Measurements from ENCODE around the gene FBXO34. TPM values are rescaled to one million over a fixed set of nuclear protein-coding genes. Genes with fewer than 3 reads are reported as not detected.

Gene FBXO34
- total and polyA plus RNA-seq, 9 of the 15 experiments (the other 6 are each of a cell fraction or from before 2014, with no cell fraction given), result 6.3 to 24.9 (median 16.2) TPM

DNA sequence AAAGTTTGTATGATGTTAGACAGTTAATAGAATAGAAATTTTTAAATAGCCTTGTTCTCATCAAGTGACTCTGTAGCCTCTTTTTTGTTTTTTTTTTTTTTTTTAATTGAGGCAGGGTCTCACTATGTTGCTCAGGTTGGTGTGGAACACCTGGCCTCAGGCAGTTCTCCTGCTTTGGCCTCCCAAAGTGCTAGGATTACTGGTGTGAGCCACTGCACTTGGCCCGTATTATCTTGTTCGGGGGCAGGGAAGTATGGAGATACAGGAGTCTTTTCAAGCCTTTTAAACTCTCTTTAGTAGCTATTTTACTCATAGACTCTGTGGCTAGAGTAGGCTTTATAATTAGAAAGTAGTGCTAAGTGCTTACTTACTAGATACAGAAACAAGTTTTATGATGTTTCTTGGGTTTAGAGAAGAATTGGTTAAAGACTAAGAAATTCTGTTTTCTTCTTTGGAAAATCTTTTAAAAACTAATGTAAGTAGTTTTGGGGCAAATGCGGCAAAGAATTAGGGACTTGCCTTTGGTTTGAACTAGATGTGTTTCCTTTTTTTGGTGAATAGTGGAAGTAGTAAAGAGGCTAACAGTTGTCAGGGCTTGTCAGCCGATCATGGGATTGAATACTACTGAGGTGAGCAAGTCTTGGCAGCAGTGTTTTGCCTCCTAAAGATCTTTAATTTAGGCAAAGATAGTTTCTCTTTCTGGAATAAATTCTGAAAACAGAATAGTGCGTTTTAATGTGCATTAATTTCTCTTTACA lies 31.3 kb downstream of the FBXO34 start (continued):
- TF ChIP-seq CBX1 (IDR thresholded peaks at IDR 0.05; ENCODE audit: low read depth), result no peak
- TF ChIP-seq, protein P1, sequence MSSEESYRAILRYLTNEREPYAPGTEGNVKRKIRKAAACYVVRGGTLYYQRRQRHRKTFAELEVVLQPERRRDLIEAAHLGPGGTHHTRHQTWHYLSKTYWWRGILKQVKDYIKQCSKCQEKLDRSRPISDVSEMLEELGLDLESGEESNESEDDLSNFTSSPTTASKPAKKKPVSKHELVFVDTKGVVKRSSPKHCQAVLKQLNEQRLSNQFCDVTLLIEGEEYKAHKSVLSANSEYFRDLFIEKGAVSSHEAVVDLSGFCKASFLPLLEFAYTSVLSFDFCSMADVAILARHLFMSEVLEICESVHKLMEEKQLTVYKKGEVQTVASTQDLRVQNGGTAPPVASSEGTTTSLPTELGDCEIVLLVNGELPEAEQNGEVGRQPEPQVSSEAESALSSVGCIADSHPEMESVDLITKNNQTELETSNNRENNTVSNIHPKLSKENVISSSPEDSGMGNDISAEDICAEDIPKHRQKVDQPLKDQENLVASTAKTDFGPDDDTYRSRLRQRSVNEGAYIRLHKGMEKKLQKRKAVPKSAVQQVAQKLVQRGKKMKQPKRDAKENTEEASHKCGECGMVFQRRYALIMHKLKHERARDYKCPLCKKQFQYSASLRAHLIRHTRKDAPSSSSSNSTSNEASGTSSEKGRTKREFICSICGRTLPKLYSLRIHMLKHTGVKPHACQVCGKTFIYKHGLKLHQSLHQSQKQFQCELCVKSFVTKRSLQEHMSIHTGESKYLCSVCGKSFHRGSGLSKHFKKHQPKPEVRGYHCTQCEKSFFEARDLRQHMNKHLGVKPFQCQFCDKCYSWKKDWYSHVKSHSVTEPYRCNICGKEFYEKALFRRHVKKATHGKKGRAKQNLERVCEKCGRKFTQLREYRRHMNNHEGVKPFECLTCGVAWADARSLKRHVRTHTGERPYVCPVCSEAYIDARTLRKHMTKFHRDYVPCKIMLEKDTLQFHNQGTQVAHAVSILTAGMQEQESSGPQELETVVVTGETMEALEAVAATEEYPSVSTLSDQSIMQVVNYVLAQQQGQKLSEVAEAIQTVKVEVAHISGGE (CRISPR knock-in tag; IDR thresholded peaks at IDR 0.05), result no peak

DNA sequence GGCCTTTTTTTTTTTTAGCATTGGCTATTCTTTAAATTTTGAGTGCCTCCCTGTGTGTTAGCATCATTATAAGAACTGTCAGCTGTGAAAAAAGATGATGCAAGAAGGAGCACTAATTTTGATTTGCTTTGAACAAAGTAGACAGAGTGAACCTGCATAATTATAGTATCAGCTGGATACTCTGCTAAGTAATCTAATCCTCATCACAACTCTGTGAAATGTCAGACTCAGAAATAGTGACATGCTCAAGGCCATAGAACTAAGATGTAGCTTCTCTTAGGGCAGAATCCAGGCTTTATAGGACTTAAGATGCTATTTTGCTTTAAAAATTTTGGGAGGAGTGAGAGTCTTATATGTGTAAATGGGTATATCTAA lies 31.9 kb downstream of the FBXO34 start:
- Histone ChIP-seq H3K27me3 (ENCODE audit: control insufficient read depth in 2 of 2, insufficient read depth in 2 of 2, low read length in 2 of 2) (no peaks in the 10 kb centered on the region), H3K79me2 (ENCODE audit: control insufficient read depth, insufficient read depth, low read length) (peaks cover 62% of the 10 kb centered on the region), H3K27ac (ENCODE audit: extremely low read depth, low read depth, low read length) (no peak overlapping the region), H3K4me2 (ENCODE audit: insufficient read depth, low read length) (no peak overlapping the region), H2AFZ (ENCODE audit: low read depth, low read length) (no peak overlapping the region), H3K4me3 (no peak overlapping the region), H3K4me1 (replicated peaks in 1 of 2; ENCODE audit: control insufficient read depth in 2 of 2, insufficient read depth in 2 of 2, low read length in 2 of 2) (peaks cover 0 to 7% of the 10 kb centered on the region in 2 experiments; a peak in 2 of 5 replicates), H3K9me3 (replicated peaks; ENCODE audit: control insufficient read depth, insufficient read depth, low read depth, low read length) (no peaks in the 10 kb centered on the region), H3K9ac (ENCODE audit: insufficient read depth in 1 of 2, low read depth in 2 of 2, low read length in 2 of 2) (no peak overlapping the region), H4K20me1 (replicated peaks; ENCODE audit: control insufficient read depth, insufficient read depth, low read length) (0 out of 2 replicates have a peak, but pooled peaks cover 4% of the 10 kb centered on the region), H3K36me3 (ENCODE audit: control insufficient read depth, insufficient read depth, low read length) (peaks cover 9% of the 10 kb centered on the region; the same call in 2 of the 3 replicates), H3K9me1 (ENCODE audit: control insufficient read depth, insufficient read depth, low read length) (no peaks in the 10 kb centered on the region)
- intact Hi-C loops (cut with micrococcal nuclease) (no loop called here), in situ Hi-C loops (cut with MboI) (no loop called here)
- BruUV-seq (replicated peaks), result no TSS peak
- TF ChIP-seq CEBPG (CRISPR knock-in tag; IDR thresholded peaks at IDR 0.05) (no peak), CEBPG (tag; conservative IDR thresholded peaks at IDR 0.05 in 1 of 2, IDR thresholded peaks at IDR 0.05 in 1 of 2) (peak; percentile 38 to 43; a peak in 1 of 4 replicates), TAL1 (IDR thresholded peaks at IDR 0.05) (no peak), ZNF766 (CRISPR knock-in tag; conservative IDR thresholded peaks at IDR 0.05) (no peak)
- TF ChIP-seq, protein P2, sequence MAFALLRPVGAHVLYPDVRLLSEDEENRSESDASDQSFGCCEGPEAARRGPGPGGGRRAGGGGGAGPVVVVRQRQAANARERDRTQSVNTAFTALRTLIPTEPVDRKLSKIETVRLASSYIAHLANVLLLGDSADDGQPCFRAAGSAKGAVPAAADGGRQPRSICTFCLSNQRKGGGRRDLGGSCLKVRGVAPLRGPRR (CRISPR knock-in tag; IDR thresholded peaks at IDR 0.05), result no peak
- TF ChIP-seq, protein P3, sequence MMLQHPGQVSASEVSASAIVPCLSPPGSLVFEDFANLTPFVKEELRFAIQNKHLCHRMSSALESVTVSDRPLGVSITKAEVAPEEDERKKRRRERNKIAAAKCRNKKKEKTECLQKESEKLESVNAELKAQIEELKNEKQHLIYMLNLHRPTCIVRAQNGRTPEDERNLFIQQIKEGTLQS (IDR thresholded peaks at IDR 0.05), result peak; percentile 55; the same call in 1 of the 2 replicates
- TF ChIP-seq, protein P3 (CRISPR knock-in tag; conservative IDR thresholded peaks at IDR 0.05), result no peak
- TF ChIP-seq, protein P4, sequence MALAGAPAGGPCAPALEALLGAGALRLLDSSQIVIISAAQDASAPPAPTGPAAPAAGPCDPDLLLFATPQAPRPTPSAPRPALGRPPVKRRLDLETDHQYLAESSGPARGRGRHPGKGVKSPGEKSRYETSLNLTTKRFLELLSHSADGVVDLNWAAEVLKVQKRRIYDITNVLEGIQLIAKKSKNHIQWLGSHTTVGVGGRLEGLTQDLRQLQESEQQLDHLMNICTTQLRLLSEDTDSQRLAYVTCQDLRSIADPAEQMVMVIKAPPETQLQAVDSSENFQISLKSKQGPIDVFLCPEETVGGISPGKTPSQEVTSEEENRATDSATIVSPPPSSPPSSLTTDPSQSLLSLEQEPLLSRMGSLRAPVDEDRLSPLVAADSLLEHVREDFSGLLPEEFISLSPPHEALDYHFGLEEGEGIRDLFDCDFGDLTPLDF (CRISPR knock-in tag; IDR thresholded peaks at IDR 0.05), result no peak
- CTCF ChIA-PET (ENCODE audit: low intra/inter-chr PET ratio), result no interaction called here
- ATAC-seq (no peak; the same call in 2 of the 3 replicates), FAIRE-seq (no peak), DNase-seq (ENCODE audit: extremely low read depth in 1 of 4, low spot score in 3 of 4) (no peak)
- POLR2A ChIA-PET, result interaction anchor here (0.9 to 1.1 kb wide), 2 partner anchors 9 to 30 kb away, joined by 3 read pairs; no protein-coding TSS in a partner anchor
